ENCODE measurements around the gene TPI1.

Gene TPI1

GRCh38 chr12:6829536-6830220, 37.7 kb upstream of the TPI1 start:
- TF ChIP-seq CTCF (IDR thresholded peaks at IDR 0.05; ENCODE audit: insufficient read depth, low read depth, low read length, missing control alignments), result no peak
- H3K4me3 ChIP-seq (ENCODE audit: low read depth, low read length), result no peak overlapping the region
- DNase-seq (ENCODE audit: low read depth), result no peak

GRCh38 chr12:6830286-6830890, 36.9 kb upstream of the TPI1 start:
- H3K4me3 ChIP-seq (ENCODE audit: low read depth, low read length), result no peak overlapping the region
- no peak for DNase-seq (ENCODE audit: low read depth)

GRCh38 chr12:6830999-6831398, 36.3 kb upstream of the TPI1 start:
- H3K4me3 ChIP-seq (ENCODE audit: low read depth, low read length), result no peak overlapping the region
- TF ChIP-seq CTCF (IDR thresholded peaks at IDR 0.05; ENCODE audit: insufficient read depth, low read depth, low read length, missing control alignments), result no peak
- no peak for DNase-seq (ENCODE audit: low read depth)

More at GRCh38 chr12:6830286-6830890, 36.9 kb upstream of the TPI1 start:
- TF ChIP-seq CTCF (IDR thresholded peaks at IDR 0.05; ENCODE audit: insufficient read depth, low read depth, low read length, missing control alignments), result no peak

- no peak for DNase-seq (ENCODE audit: low read depth)
- no peak overlapping the region for H3K4me3 ChIP-seq (ENCODE audit: low read depth, low read length)
- TF ChIP-seq CTCF (IDR thresholded peaks at IDR 0.05; ENCODE audit: insufficient read depth, low read depth, low read length, missing control alignments), result no peak
Measured at GRCh38 chr12:6831450-6831995, 35.8 kb upstream of the TPI1 start.

GRCh38 chr12:6832125-6832524, 35.2 kb upstream of the TPI1 start:
- H3K4me3 ChIP-seq (ENCODE audit: low read depth, low read length), result no peak overlapping the region
- DNase-seq (ENCODE audit: low read depth), result no peak
- no peak for TF ChIP-seq CTCF (IDR thresholded peaks at IDR 0.05; ENCODE audit: insufficient read depth, low read depth, low read length, missing control alignments)

- no peak overlapping the region for H3K4me3 ChIP-seq (ENCODE audit: low read depth, low read length)
- no peak for DNase-seq (ENCODE audit: low read depth)
- no peak for TF ChIP-seq CTCF (IDR thresholded peaks at IDR 0.05; ENCODE audit: insufficient read depth, low read depth, low read length, missing control alignments)
Measured at GRCh38 chr12:6833189-6833890, 34.0 kb upstream of the TPI1 start.
